Kidney (tissue), 14 donors: Measurements from ENCODE around the gene MAML3. TPM values are rescaled to one million over a fixed set of nuclear protein-coding genes. Genes with fewer than 3 reads are reported as not detected.

Source experiments
- DNase-seq, 5 donors: peaks; one replicate each; pipeline ENCODE4 v3.0.0-alpha.2; 2013 to 2020
- FAIRE-seq: peaks from 2 replicates; lab custom pipeline; 2012; peaks lifted over from hg19 to GRCh38; lab: Jason Lieb, UNC
- H3K27ac ChIP-seq, 2 donors: one replicate each; pipeline ENCODE4 v1.7.0; 2013; ENCODE audit warnings: low read depth in 2 of 2, low read length in 2 of 2, inconsistent platforms in 1 of 2
- H3K27me3 ChIP-seq: one replicate; pipeline ENCODE4 v1.7.1; 2013; ENCODE audit warnings: low read length, inconsistent platforms; ENCODE audit not compliant: control insufficient read depth, insufficient read depth
- H3K36me3 ChIP-seq, 3 donors: one replicate each; pipeline versions ENCODE4 v1.7.0 to v1.7.1; 2013; ENCODE audit warnings: low read length in 3 of 3, control low read depth in 1 of 3, inconsistent platforms in 1 of 3; ENCODE audit not compliant: insufficient read depth in 3 of 3, control insufficient read depth in 2 of 3
- H3K4me1 ChIP-seq, 3 donors: one replicate each; pipeline versions ENCODE4 v1.7.0 to v1.7.1; 2013; ENCODE audit warnings: low read length in 3 of 3, inconsistent platforms in 1 of 3, low read depth in 1 of 3; ENCODE audit not compliant: control insufficient read depth in 2 of 3, insufficient read depth in 2 of 3
- H3K4me3 ChIP-seq, 3 donors: one replicate each; pipeline versions ENCODE4 v1.7.0 to v1.8.1; 2013; ENCODE audit warnings: low read length in 3 of 3, control low read depth in 1 of 3, inconsistent platforms in 1 of 3
- H3K9ac ChIP-seq, 3 donors: one replicate each; pipeline versions ENCODE4 v1.7.0 to v1.7.1; 2013; ENCODE audit warnings: low read length in 3 of 3, control low read depth in 1 of 3, inconsistent platforms in 1 of 3
- H3K9me3 ChIP-seq, 3 donors: one replicate each; pipeline versions ENCODE4 v1.7.0 to v1.7.1; 2013; ENCODE audit warnings: low read length in 3 of 3, control low read depth in 1 of 3, inconsistent platforms in 1 of 3; ENCODE audit not compliant: control insufficient read depth in 2 of 3, insufficient read depth in 1 of 3
- intact Hi-C: fragments of 100-400 bp; cut with DNase I; formaldehyde crosslinking; loops from one replicate; pipeline ENCODE4 v1.11.1; 2022
- polyA plus RNA-seq: library from polyadenylated mRNA; stranded (reverse); fragments of 350-450 nt; fragmentation: Illumina TruSeq; extraction: RNeasy Lipid Tissue Mini Kit (QIAGEN cat#74804); gene quantifications from one replicate; pipeline ENCODE4 v1.2.3, GENCODE V29; 2014; ENCODE audit warnings: low read depth, low replicate concordance; ENCODE audit not compliant: insufficient read depth
- total RNA-seq: library from RNA; stranded (reverse); fragmentation: NEBNext Ultra II Directional; extraction: Animal tissue kit (Norgen Biotek cat#: 25700); gene quantifications from one replicate; pipeline ENCODE4 v1.2.1, GENCODE V29; 2021
- TF ChIP-seq, protein P1 (sequence below): IDR thresholded peaks from 3 replicates; pipeline ENCODE4 v1.5.1; 2012; ENCODE audit warnings: mild to moderate bottlenecking, moderate library complexity, borderline replicate concordance; ENCODE audit not compliant: insufficient read depth; ENCODE audit errors: extremely low read depth
- donor health status: control.
- donor health status: control.
- donor health status: control.
- donor health status: control.
- donor health status: control.
- donor health status: DM: yes; HTN: yes; CAD: no.
- donor health status: Normal renal cell carcinoma (clear cell type).

The MAML3 gene
- total and polyA plus RNA-seq, 2 donors from 2014 or later: 1.4 to 10.4 TPM

DNA sequence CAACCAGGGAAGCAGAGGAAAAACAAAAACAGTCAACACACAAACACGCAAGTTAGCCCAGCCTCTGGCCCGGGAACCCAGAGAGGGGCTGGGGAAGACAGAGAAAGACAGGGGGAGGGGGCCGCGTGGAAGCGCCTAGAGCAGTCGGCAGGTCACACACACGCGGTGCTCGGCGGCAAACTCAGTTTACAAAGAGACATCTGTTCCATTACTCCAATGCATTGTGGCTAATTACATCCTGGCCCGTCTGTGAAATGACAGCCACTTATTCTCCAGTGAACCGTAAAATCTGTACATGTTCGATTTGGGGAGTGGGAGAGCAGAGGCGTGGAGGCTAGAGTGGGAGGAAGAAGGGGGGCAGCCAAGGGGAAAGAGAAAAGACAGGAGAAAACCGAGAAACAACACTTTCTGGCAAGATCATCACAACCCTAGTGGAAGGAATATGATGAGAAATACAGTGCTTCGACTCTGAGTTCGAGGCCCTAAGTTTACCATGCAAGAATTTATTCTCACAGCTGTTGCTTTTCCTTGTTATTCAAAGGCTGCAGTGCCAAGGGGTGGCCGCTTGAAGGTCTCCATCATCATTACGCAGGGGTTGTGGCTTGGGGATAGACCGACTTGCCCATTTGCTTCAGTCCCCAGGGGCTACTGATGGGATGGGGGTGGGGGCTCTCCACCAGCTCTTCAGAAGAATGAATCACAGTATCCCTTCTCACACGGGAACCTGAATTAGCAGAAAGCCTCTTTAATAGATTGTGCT is 320.7 kb downstream of the MAML3 start:
- FAIRE-seq (no peak), DNase-seq (peak in 4 of 5 donors; percentile 31 to 67 (median 48))
- H3K9ac ChIP-seq: no peak overlapping the region
- no peaks in the 10 kb centered on the region for H3K27me3 ChIP-seq
- H3K4me3 ChIP-seq: no peak overlapping the region
- no peaks in the 10 kb centered on the region for H3K36me3 ChIP-seq
- no peaks in the 10 kb centered on the region for H3K9me3 ChIP-seq
- no peak overlapping the region for H3K27ac ChIP-seq
- intact Hi-C loops: no loop called here
- TF ChIP-seq, protein P1, sequence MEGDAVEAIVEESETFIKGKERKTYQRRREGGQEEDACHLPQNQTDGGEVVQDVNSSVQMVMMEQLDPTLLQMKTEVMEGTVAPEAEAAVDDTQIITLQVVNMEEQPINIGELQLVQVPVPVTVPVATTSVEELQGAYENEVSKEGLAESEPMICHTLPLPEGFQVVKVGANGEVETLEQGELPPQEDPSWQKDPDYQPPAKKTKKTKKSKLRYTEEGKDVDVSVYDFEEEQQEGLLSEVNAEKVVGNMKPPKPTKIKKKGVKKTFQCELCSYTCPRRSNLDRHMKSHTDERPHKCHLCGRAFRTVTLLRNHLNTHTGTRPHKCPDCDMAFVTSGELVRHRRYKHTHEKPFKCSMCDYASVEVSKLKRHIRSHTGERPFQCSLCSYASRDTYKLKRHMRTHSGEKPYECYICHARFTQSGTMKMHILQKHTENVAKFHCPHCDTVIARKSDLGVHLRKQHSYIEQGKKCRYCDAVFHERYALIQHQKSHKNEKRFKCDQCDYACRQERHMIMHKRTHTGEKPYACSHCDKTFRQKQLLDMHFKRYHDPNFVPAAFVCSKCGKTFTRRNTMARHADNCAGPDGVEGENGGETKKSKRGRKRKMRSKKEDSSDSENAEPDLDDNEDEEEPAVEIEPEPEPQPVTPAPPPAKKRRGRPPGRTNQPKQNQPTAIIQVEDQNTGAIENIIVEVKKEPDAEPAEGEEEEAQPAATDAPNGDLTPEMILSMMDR: no peak
- peaks cover 3 to 13% (median 10%) of the 10 kb centered on the region in 3 donors for H3K4me1 ChIP-seq

DNA sequence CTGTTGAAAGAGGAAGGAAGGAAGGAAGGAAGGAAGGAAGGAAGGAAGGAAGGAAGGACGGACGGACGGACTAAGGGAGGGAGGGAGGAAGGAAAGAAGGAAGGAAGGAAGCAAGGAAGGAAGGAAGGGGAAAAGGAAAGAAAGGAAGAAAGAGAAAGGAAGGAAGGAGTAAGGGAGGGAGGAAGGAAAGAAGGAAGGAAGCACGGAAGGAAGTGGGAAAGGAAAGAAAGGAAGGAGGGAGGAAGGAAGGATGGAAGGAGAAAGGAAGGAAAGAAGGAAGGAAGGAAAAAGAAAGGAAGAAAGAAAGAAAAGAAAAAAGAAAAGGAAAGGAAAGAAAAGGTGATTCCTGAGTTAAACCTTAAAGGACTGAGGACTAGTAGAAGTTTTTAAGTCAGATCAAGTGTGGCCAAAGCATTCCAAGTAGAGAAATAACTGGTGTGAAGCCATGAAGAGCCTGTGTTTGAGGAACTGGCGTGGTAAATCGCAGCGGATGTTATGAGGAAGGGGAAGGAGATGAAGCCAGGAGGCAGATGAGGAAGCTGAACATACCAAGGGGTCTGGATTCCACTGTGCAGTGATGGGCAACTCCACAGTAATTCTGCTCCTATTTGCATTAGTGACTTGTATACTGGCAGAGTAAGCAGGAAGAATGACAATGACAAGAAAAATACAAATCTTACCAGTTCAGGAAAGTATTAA is 324.9 kb downstream of the MAML3 start:
- peaks cover 0 to 2% (median 1%) of the 10 kb centered on the region in 3 donors for H3K4me1 ChIP-seq
- H3K4me3 ChIP-seq: no peak overlapping the region
- no peaks in the 10 kb centered on the region for H3K27me3 ChIP-seq
- no peak overlapping the region for H3K27ac ChIP-seq
- no peak overlapping the region for H3K9ac ChIP-seq
- FAIRE-seq: no peak
- intact Hi-C loops: no loop called here
- H3K36me3 ChIP-seq: no peaks in the 10 kb centered on the region
- DNase-seq: peak in 1 of 5 donors; percentile 41
- H3K9me3 ChIP-seq: no peaks in the 10 kb centered on the region
- TF ChIP-seq, protein P1: no peak

DNA sequence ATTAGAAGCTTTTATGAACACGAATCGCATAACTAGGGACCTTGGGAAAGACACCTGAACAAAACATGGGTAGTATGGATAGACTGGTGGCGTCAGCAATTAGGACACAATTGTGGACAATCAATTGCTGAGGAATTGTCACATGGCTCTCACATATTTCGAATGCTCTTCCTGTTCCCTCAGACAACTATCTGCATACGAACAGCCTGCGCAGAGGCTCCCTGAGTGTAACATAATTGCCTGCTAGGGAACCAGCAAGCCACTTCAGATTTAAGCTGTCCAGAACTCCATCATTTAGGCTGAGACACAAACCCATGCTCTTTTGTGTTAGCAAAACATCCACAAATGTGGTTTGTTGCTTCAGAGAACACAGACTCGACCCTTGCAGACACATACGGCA is 327.6 kb downstream of the MAML3 start:
- no peaks in the 10 kb centered on the region for H3K27me3 ChIP-seq
- no peak for DNase-seq
- no peaks in the 10 kb centered on the region for H3K9me3 ChIP-seq
- H3K4me1 ChIP-seq: no peaks in the 10 kb centered on the region
- FAIRE-seq: no peak
- H3K9ac ChIP-seq: no peak overlapping the region
- H3K27ac ChIP-seq: no peak overlapping the region
- no peaks in the 10 kb centered on the region for H3K36me3 ChIP-seq
- H3K4me3 ChIP-seq: no peak overlapping the region
- TF ChIP-seq, protein P1: no peak
- intact Hi-C loops: no loop called here
